Activated T-cell treated with anti-CD3 and anti-CD28 coated beads for 24 hours (primary cell): ENCODE data around the gene ENTPD6.
A peak's percentile ranks its signal among the peaks of the same experiment; 100 is the strongest.

Experiments used
- DNase-seq: peaks from one replicate; pipeline ENCODE4 v3.0.0-alpha.2; 2020; ENCODE audit warnings: low read depth

The ENTPD6 gene

DNA sequence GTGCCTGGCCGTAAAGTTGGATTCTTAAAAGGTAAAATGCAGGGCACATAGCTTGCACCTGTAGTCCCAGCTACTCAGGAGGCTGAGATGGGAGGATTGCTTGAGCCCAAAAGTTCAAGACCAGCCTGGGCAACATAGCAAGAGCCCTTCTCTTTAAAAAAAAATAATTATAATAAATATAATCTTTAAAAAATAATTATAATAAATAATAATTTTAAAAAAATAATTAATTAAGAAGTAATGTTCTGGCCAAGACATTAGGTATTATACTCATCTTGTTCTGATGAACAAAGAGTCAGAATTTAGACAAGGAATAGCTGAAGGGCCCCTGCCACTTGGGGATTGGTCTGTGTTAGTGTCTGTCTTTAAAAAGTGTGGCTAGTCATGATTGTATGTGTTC lies 13.9 kb downstream of the ENTPD6 start:
- no peak for DNase-seq

DNA sequence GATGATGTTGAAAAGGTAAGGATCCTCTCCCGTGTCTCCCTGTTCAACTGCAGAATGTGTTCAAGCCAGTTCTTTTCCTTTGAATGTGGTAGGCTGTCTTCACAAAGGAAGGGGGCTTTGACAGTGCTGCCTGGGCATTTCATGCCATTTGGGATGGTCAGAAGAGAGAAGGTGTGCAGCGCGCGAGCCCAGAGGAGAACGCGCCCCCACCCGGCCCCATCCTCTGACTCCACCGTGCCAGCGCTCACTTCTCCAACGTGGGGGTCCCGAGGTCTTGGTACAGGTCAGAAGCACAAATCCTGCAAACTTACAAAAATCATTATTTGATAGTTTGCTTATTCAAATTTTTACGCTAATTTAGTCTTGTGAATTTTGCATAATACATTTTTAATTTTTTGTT lies 14.4 kb downstream of the ENTPD6 start:
- DNase-seq: no peak

GRCh38 chr20:25211273-25211672 lies 15.8 kb downstream of the ENTPD6 start:
- no peak for DNase-seq

- no peak for DNase-seq
These were observed 16.7 kb downstream of the ENTPD6 start for GRCh38 chr20:25212242-25212641.

DNA sequence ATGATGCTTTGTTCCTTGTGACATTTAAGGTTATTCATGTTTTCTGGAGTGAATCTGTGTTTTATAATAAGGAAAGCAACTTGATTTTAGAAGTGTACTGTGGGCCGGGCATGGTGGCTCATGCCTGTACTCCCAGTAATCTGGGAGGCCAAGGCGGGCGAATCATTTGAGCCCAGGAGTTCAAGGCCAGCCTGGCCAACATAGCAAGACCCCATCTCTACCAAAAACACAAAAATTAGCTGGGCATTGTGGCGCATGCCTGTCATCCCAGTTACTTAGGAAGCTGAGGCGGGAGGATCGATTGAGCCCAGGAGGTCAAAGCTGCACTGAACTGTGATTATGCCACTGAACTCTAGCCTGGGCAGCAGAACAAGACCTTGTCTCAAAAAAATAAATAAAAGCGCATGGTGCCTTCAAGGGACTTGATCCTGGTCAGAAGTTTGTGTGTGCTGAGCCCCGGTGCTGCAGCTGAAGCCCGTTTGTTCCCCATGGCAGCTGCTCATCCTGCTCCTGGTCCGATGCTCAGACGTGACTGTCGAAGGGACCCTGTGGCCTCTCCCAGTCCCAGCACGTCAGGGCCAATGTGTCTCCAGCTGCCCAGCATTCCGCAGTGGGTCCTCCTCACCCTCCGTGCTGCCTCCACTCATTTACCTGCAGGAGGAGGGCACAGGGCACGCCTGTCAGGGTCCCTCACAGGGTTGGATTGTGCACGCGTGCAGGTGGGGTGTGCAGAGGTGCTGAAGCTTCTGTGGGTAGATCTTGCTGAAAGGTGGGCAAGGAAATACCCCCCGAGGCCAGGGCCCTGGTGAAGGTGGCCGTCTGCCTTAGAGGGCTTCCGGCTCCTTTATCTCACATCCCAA lies 18.3 kb downstream of the ENTPD6 start:
- no peak for DNase-seq

DNA sequence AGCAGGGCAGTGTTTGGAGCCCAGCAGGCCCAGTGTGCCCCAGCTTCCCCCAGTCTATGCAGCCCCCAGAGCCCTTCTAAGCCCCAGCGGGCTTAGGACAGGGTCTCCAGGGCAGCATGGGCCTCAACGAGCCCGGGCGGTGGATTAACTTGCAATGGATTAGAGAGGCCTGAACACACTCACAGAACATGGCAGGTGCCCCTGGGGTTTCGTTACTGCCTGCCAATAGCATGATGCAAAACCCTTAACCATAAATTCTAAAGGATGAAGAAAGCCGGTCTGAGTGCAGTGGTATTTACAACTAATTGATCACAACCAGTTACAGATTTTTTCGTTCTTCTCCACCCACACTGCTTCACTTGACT lies 18.9 kb downstream of the ENTPD6 start:
- DNase-seq: no peak

- DNase-seq: no peak
These were observed 19.3 kb downstream of the ENTPD6 start for GRCh38 chr20:25214819-25215218.

DNA sequence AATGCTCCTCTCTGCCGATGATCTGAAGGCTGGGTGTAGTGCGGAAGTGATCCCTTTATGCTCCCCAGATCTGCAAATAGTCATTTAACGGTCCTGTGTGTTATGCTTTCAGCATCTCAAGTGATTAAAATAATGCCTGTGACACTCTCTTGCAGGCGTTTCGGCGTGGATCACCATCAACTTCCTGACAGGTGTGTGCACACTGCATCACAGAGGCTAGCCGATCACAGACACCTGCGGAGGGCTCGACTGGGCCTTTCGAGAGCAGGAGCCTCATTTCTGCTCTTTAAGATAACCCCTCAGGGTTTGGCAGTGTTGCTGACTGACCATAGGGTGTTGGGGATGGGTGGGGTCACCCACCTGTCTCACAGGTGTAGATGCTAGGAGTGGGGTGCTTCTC lies 20.0 kb downstream of the ENTPD6 start:
- DNase-seq: no peak

DNA sequence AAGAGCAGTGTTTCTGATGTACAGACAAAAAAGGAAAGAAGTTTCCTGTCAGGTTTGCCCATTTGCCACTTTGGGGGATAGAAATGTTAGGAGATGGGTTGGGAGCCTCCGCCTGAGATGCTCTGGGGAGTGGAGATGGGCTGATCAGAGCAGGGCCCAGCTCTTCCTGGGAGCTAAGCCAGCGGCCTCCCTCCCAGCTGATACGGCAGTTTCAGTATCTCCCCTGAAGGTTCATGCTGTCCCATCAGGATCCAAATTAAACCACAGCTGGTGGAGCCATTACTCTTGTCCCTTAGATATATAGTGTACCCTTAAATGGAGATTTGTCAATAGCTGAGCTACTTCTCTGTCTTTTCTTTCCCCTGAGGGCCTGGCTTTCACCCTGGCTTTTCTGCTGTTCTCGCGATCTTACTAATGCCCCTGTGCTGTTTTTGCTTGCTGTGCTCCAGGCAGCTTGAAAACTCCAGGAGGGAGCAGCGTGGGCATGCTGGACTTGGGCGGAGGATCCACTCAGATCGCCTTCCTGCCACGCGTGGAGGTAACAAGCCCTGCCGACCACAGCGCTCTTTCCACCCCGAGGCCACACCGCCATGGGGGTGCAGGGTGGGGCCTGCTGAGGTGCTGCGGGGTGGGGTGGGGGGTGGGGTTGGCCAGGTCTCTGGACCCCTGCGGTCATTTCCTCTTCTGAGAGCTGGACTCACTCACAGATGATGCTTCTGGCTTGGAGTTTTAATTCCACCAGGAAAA lies 20.9 kb downstream of the ENTPD6 start:
- DNase-seq: no peak

- DNase-seq: no peak
These were observed 21.9 kb downstream of the ENTPD6 start for GRCh38 chr20:25217161-25218108.

DNA sequence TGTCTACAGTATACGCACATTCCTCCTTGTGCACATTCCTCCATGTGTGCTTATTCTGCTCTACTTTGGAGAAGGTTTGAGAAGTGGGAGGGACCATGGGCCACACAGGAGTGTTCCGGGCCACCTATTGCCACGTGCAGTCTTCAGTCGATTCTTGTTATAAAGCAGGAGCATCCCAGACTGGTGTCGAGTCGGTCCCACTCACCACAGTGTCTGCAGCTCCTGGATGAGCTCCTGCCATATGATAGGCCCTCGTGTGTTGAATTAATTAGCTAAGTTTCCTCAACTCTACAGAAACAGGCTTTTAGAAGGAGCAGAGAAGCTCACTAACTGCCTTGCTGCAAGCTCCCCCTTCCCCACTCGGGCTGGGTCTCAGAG lies 22.6 kb downstream of the ENTPD6 start:
- DNase-seq: no peak

- no peak for DNase-seq
These were observed 23.0 kb downstream of the ENTPD6 start for GRCh38 chr20:25218492-25218891.

GRCh38 chr20:25219365-25219764 lies 23.9 kb downstream of the ENTPD6 start:
- DNase-seq: no peak

DNA sequence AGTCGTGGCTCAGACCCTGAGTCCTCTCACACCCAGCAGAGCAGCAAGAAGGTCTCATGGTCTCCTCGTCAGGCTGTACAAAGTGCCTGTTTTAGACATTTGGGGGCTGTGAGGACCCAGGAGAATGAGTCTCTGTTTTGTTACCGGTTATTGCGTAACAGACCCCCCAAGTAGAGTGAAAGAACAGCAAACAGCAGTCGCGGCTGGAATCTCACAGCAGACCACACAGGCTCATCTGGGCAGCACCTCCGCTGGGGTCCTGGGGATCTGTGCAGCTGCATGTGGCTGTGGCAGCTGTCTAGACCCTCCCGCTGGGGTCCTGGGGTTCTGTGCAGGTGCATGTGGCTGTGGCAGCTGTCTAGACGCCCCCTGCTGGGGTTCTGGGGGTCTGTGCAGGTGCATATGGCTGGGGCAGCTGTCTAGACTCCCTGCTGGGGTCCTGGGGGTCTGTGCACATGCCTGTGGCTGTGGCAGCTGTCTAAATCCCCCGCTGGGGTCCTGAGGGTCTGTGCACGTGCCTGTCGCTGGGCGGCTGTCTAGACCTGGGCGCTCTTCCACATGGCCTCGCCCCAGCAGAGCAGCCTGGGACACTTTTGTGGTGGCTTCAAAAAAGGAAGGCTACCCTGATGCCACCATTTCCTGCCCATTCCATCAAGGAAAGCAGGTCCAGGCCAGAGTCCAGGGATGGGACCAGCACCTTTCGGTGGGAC lies 24.7 kb downstream of the ENTPD6 start:
- no peak for DNase-seq

DNA sequence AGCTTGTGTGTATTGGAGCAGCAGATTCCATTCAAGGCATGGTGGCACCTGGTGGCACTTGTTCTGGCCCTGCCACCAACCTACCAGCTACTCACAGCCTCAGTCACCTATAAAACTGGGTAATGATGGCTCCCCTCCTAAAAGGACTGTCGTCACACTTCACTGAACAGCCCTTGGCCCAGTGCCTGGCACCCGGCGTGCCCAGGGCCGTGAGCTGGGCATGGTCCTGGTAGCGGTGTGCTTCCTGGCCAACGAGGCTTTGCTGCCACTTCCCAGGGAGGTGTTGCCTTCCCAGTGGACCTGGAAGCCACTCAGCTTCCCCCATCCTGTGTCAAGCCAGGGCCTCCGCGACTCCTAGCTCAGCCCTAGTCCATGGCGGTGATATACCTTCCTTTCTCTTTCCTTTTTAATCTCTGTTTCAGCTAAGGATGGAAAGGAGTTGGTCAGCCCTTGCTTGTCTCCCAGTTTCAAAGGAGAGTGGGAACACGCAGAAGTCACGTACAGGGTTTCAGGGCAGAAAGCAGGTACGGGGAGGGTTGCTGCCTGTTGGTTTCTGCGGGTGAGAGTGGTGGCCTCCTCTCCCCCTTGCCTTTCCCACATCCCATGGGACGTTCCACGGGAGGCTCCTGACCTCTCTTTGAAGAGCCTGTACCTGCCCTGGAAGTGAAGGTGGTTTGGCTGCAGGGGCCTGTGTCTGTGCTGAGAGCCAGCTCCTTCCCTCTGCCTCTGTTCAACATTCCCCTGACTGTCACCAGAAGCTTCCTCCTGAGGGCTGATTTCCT lies 25.5 kb downstream of the ENTPD6 start:
- DNase-seq: no peak

- no peak for DNase-seq
These were observed 26.3 kb downstream of the ENTPD6 start for GRCh38 chr20:25221592-25222460.

DNA sequence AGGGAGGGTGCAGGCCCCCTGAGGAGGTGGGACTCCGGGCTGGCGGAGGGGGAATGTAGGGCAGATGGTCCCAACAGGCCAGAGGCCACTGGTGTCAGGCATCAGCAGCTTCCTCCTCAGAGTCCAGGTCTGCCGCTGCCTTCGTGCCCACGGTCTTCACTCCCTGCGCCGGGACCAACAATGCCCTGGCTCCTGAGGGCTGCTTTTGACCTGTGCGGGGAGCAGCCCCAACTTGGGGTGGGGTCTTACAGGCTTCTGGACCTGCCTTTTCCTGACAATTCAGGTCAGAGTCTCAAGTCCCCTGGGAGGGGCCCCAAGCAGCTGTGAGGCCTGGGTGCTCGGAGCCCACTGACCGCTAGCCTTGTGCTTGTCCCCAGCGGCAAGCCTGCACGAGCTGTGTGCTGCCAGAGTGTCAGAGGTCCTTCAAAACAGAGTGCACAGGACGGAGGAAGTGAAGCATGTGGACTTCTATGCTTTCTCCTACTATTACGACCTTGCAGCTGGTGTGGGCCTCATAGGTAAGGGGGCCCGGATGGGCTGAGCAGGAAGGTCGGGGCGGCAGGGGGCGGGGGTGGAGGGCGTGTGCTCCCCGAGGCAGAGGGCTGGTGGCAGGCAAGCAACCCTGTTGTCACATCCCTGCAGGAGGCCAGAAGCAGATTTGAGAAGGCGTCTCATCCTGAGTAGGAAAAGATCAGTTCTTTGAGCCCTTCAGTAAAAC lies 27.1 kb downstream of the ENTPD6 start:
- DNase-seq: no peak

- peak; percentile 30 for DNase-seq
These were observed 27.7 kb downstream of the ENTPD6 start for GRCh38 chr20:25223179-25223661.
